ELR (cell line): Measurements from ENCODE around the gene FAM117A.
"Not testable (repeated sequence)": the region's sequence is repeated elsewhere in the genome, so short reads cannot be mapped to it uniquely, and the experiment has no call there.

Experiments used
- DNase-seq: peaks from one replicate; pipeline ENCODE4 v3.0.0-alpha.2; 2015; ENCODE audit warnings: low read depth

FAM117A gene

DNA sequence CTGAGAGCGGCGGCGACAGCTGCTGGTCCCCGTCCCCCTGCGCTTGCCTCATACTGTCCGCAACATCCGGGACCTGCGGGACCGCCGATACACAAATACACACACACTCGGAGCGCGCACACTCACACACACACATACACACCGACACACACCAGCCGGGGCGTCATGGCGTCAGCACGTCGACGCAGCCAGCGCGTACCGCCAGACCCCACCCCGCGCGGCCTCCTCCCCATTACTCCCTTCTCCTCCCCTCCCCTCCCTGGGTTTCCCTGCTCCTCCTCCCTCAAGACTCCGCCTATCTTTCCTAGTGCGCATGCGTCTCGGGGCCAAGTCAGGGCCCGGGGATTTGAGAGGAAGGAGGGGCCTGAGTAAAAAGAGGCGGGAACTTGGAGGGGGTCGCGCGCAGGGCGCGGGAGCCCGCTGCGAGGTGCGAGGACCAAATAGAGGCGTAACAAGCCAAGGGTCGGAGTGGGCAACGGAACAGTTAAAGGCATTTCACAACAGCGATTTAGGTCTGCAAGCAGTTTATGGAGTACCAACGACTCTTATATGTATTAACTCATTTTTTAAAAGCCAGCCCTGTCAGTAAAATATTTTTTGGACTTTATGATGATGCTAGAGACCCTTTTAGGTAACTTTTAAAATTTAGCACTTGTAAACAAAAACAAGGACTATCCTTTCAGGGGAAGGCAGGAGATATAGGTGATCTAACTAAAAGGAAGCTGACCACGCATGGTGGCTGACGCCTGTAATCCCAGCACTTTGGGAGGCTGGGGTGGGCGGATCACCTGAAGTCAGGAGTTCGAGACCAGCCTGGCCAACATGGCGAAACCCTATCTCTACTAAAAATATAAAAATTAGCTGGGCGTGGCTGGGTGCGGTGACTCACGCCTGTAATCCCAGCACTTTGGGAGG lies 85.7 kb downstream of the FAM117A start, which contains the start of gene SPOP:
Gene SPOP (minus strand): TSS at position 165 of the 915 bp plus-strand sequence. CDS start 55,287 bp downstream, outside the sequence.
- DNase-seq = peak; percentile 100

DNA sequence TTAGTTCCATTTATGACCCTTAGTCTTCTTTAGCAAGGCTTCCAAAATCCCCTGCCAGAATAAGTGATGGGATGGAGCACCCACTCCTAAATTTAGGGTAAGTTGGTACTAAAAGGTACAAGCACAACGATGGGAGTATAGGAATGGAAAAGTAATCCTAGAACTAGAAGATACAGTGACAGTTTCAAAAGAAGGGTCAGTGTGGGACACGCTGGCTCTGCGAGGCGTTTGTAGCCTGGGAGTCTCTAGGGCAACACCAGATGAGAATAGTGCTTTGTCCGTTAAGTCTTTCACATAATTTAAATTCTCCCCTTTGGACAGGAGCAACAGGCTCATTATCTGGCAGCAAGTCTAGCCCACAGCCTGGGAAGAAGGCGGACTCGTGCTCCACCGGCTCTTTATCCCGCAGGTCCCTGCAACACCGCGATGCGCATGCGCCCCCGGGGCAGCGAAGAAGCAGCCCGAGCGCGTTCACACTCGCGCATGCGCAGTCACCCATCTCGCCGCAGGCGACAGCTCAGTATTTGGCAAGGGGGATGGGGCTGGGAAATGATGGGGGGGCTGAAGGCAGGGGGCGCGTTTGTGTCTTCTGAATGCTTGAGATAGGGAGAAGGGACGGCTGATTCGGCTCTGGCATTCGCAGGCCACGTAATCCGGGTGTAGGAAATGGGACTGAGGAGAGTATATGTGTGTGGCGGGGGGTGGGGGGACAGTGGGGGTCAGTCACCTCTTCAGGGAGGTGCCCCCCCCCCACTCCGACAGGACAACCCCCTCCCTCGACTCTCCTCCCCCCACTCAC lies 86.6 kb downstream of the FAM117A start:
- DNase-seq = peak; percentile 95

DNA sequence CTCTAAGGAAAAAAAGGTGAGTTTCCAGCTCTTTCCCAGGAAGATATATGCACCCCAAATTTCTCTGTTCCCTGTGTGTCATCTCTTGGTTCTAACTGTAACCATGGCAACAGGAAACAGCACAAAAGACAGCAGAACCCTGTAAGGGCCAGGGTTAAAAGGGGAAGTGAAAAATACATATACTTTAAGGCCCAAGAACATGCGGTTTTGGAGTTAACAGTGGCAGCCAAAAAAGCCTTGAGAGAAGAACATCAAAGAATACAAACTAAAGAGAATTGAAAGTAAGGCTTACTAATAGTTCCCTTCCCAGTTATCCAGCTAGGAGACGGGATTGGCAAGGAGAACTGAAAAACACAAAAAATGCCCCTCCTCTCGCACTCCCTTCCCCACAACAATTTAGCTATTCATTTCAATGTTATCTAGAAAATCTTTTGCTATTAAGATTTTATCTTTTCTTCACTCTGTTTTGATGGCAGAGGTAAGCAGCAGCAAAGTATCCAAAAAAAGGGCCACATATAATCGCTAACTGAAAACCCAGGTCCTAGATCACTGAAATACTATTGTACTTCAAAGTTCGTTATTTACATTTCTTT lies 87.6 kb downstream of the FAM117A start:
- DNase-seq = peak; percentile 63

DNA sequence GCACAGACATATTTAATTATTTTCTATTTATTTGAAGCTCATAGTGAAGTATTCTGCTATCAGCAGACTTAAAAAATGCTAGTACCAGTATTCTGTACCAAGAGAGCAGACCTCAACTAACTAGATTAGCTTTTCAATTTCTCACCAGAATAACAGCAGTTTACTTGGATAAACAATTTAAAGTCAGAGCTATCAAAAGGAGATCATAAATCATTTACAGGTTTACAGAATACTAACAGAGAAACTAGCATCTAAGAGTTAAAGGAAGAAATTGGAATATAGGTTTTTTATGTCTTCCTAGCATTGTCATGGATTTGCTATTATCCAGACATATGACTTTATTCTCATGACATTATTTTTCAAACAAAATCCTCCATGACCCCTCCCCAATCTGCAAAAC lies 89.4 kb downstream of the FAM117A start:
- DNase-seq = no peak

DNA sequence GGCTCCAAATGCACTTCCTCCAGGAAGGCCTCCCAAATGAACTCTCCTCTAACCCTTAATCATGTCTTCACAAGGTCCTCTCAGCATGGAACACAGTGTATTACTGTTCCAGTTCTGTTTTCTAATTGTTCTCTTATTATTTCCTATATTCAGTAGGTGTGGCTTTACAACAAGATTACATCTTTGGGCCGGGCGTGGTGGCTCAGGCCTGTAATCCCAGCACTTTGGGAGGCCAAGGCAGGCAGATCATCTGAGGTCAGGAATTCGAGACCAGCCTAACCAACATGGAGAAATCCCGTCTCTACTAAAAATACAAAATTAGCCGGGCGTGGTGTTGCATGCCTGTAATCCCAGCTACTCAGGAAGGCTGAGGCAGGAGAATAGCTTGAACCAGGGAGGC lies 90.3 kb downstream of the FAM117A start:
- DNase-seq = not testable (repeated sequence)

DNA sequence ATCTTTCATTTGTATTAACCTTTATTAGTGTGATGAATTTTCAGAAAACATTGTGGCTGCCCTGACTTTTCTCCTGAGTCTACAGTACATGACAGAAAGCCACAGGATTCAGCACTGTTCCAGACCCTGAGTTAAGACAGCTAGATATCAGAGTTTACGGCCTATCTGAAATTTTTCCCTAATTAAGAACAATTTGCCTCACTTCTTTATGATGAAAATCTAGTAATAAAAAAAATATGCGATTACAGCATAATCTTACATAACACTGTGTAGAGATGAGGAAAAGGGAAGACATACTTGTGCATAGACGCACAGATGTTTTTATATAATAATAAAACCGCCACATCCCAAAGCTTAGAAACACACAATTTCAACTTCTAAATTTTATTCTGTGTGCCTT lies 93.3 kb downstream of the FAM117A start:
- DNase-seq = no peak

DNA sequence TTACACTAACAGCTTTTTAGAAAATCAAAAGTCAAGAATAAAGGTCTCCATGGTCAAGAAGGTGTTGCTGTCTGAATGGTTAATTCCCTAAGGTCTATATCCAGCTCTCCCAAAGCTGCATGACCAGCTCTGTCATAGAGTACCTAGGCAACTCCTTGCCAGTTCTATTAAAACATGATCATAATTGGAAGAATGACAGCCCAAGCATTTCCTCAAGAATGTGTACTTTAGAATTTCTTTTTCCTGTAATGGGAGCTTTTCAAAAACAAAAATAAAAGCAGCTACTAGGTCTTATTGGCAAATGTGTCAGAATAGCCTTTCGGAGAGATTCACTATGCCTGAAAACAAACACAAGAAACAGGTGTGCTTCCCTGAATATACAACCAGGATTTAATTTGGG lies 93.9 kb downstream of the FAM117A start:
- no peak for DNase-seq

DNA sequence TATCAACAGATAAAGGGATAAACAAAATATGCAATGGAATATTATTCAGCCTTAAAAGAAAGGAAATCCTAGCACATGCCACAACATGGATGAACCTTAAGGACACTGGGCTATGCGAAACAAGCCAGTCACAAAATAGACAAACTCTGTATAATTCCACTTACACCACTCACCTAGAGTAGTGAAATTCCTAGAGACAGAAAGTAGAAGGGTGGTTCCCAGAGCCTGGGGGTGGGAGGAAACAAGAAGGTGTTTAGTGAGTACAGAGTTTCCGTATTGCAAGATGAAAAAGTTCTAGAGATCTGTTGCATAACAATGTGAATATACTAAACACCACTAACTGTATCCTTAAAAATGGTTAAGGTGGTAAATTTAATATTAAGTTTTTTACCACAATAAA lies 96.1 kb downstream of the FAM117A start:
- no peak for DNase-seq

DNA sequence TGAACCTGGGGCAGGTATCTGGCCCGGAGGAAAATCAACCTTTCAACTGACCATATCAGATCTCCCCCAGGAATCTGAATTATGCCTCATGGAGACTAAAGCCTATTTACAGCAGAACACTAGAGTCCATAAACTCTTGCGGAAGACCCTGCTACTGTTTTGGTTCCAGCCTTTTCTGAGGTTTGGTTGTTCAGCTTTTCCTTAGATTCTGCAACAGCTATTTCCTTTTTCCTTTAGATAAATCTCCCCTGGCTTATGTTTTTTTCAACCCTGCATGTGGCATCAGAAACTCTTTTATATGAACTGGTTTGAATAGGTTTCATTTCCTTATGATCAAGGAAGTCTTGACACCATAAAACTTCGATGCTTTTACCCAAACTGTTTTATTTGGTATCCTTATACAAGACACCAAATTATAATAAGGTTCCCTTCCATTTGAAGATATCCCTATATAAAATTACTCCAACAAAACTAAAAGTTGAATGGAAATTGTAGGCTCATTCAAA lies 99.2 kb downstream of the FAM117A start:
- no peak for DNase-seq
